ENCODE measurements around the gene RAPGEF5.

GRCh38 chr7:22194658-22195273 lies 162.2 kb downstream of the RAPGEF5 start:
- TF ChIP-seq POLR2AphosphoS5 (IDR thresholded peaks at IDR 0.05; ENCODE audit: low read depth) (no peak), CTCF (IDR thresholded peaks at IDR 0.05; ENCODE audit: insufficient read depth, low read length) (no peak)

Data from HL-60 (cell line).